Liver (tissue), 2 donors: Measurements from ENCODE around the gene COBL.

ENCODE experiments used
- ATF3 ChIP-seq: IDR thresholded peaks from 2 replicates; pipeline ENCODE4 v1.6.1; 2016; ENCODE audit warnings: antibody characterized with exemption
- MAX ChIP-seq: IDR thresholded peaks from 2 replicates; pipeline ENCODE4 v1.6.1; 2016; ENCODE audit warnings: antibody characterized with exemption
- TAF1 ChIP-seq: conservative IDR thresholded peaks from 2 replicates; pipeline ENCODE4 v1.6.1; 2016; ENCODE audit warnings: antibody characterized with exemption, mild to moderate bottlenecking
- donor health status: healthy.

- TF ChIP-seq MAX (no peak), ATF3 (no peak), TAF1 (no peak)
Observed at GRCh38 chr7:51226063-51226755, 90.4 kb downstream of the COBL start.
